Upper lobe of left lung (tissue), 6 donors: Measurements from ENCODE around the gene AQR. TPM values are rescaled to one million over a fixed set of nuclear protein-coding genes. Genes with fewer than 3 reads are reported as not detected.

Experiments
- ATAC-seq, 2 donors: fragments of 200-7000 bp; cut with Tn5 transposase; one replicate each; pipeline ENCODE4 v1.9.1; 2022; ENCODE audit warnings: mild to moderate bottlenecking in 2 of 2, moderate library complexity in 2 of 2; ENCODE audit not compliant: low FRiP score in 2 of 2
- DNase-seq, 2 donors: peaks; one replicate each; pipeline ENCODE4 v3.0.0-alpha.2; 2019 to 2020
- H3K27ac ChIP-seq, 4 donors: fragments of 200-600 bp; sonication (generic); one replicate each; pipeline ENCODE4 v1.5.1; 2016 to 2019
- H3K27me3 ChIP-seq, 4 donors: fragments of 200-600 bp; sonication (generic); one replicate each; pipeline ENCODE4 v1.5.1; 2017 to 2019
- H3K36me3 ChIP-seq, 4 donors: fragments of 200-600 bp; sonication (generic); one replicate each; pipeline ENCODE4 v1.5.1; 2016 to 2019
- H3K4me1 ChIP-seq, 4 donors: fragments of 200-600 bp; sonication (generic); one replicate each; pipeline ENCODE4 v1.5.1; 2018 to 2019
- H3K4me3 ChIP-seq, 4 donors: fragments of 200-600 bp; sonication (generic); one replicate each; pipeline ENCODE4 v1.5.1; 2017 to 2019; ENCODE audit warnings: mild to moderate bottlenecking in 2 of 4, moderate library complexity in 1 of 4
- H3K9me3 ChIP-seq, 4 donors: fragments of 200-600 bp; sonication (generic); one replicate each; pipeline ENCODE4 v1.5.1; 2018 to 2019
- CTCF ChIP-seq, 6 experiments: fragments of 450-650 bp in 4 of 6; fragments of 200-600 bp in 2 of 6; sonication (generic) in 2 of 6; IDR thresholded peaks; one replicate each; pipeline ENCODE4 v1.5.1; 2016 to 2019; ENCODE audit warnings: antibody characterized with exemption in 6 of 6
- EP300 ChIP-seq, 4 donors: sonication (generic); formaldehyde crosslinking; IDR thresholded peaks; one replicate each; pipeline ENCODE4 v1.5.1; 2017; ENCODE audit warnings: antibody characterized with exemption in 4 of 4, control low read depth in 2 of 4
- POLR2A ChIP-seq, 4 donors: fragments of 450-650 bp; IDR thresholded peaks; one replicate each; pipeline ENCODE4 v1.5.1; 2016 to 2017; ENCODE audit warnings: antibody characterized with exemption in 4 of 4, mild to moderate bottlenecking in 2 of 4
- POLR2AphosphoS5 ChIP-seq, 2 donors: sonication (generic); formaldehyde crosslinking; IDR thresholded peaks; one replicate each; pipeline ENCODE4 v1.5.1; 2017; ENCODE audit warnings: antibody characterized with exemption in 2 of 2
- whole genome bisulfite sequencing, 2 donors: methylation state at CpG; one replicate each; pipeline ENCODE4 v1.1.5; 2017 to 2018; 5-methylcytosine and 5-hydroxymethylcytosine counted together
- total RNA-seq, 6 donors: library from RNA; depleted of rRNA in 4 of 6; stranded (reverse); fragments of >200 nt in 4 of 6; gene quantifications; one replicate each; pipeline versions ENCODE4 v1.1.0 to v1.2.1, GENCODE V29; 2016 to 2021
- donor health status: DM: no; HTN: no; CAD: no; lungs with moderate emphysema.
- donor health status: DM: no; HTN: yes; CAD: no; lungs with severe emphysema.

The AQR gene
- total RNA-seq, 6 donors from 2014 or later = 9.9 to 40.2 (median 22.6) TPM

- no peaks in the 10 kb centered on the region for H3K9me3 ChIP-seq
- DNase-seq (no peak), ATAC-seq (no peak)
- no peaks in the 10 kb centered on the region for H3K27me3 ChIP-seq
- H3K4me1 ChIP-seq = no peaks in the 10 kb centered on the region
- TF ChIP-seq CTCF (IDR thresholded peaks at IDR 0.05) = no peak
- no peak for TF ChIP-seq POLR2AphosphoS5 (IDR thresholded peaks at IDR 0.05)
- no peak for TF ChIP-seq EP300 (IDR thresholded peaks at IDR 0.05)
- no peak for TF ChIP-seq POLR2A (IDR thresholded peaks at IDR 0.05)
- no peak overlapping the region for H3K4me3 ChIP-seq
- no peaks in the 10 kb centered on the region for H3K36me3 ChIP-seq
- no peak overlapping the region for H3K27ac ChIP-seq
These were observed 128.2 kb downstream of the AQR start for GRCh38 chr15:34841262-34841725.

- WGBS, 2 donors = 96 to 97% methylated on average over 3 of the region's 3 CpGs
- H3K27me3 ChIP-seq = no peaks in the 10 kb centered on the region
- no peaks in the 10 kb centered on the region for H3K4me1 ChIP-seq
- no peak for DNase-seq
- H3K9me3 ChIP-seq = no peaks in the 10 kb centered on the region
- ATAC-seq = no peak
- no peak for TF ChIP-seq POLR2A (IDR thresholded peaks at IDR 0.05)
- no peak for TF ChIP-seq EP300 (IDR thresholded peaks at IDR 0.05)
- no peak for TF ChIP-seq CTCF (IDR thresholded peaks at IDR 0.05)
- no peak for TF ChIP-seq POLR2AphosphoS5 (IDR thresholded peaks at IDR 0.05)
- H3K4me3 ChIP-seq = no peak overlapping the region
- no peaks in the 10 kb centered on the region for H3K36me3 ChIP-seq
- H3K27ac ChIP-seq = no peak overlapping the region
These were observed 131.3 kb downstream of the AQR start for GRCh38 chr15:34838282-34838681.

- DNase-seq = no peak
- H3K36me3 ChIP-seq = no peaks in the 10 kb centered on the region
- no peaks in the 10 kb centered on the region for H3K4me1 ChIP-seq
- H3K27me3 ChIP-seq = no peaks in the 10 kb centered on the region
- no peak for TF ChIP-seq POLR2AphosphoS5 (IDR thresholded peaks at IDR 0.05)
- TF ChIP-seq CTCF (IDR thresholded peaks at IDR 0.05) = no peak
- TF ChIP-seq POLR2A (IDR thresholded peaks at IDR 0.05) = no peak
- no peak for TF ChIP-seq EP300 (IDR thresholded peaks at IDR 0.05)
- no peak for ATAC-seq
- no peak overlapping the region for H3K4me3 ChIP-seq
- H3K27ac ChIP-seq = no peak overlapping the region
- no peaks in the 10 kb centered on the region for H3K9me3 ChIP-seq
- 74 to 80% methylated on average over 6 of the region's 6 CpGs for WGBS, 2 donors
These were observed 132.1 kb downstream of the AQR start for GRCh38 chr15:34837246-34838016.

- WGBS, 2 donors = 73 to 82% methylated on average over 5 of the region's 5 CpGs
- no peak for ATAC-seq
- no peaks in the 10 kb centered on the region for H3K36me3 ChIP-seq
These were observed 141.2 kb downstream of the AQR start for GRCh38 chr15:34828145-34828911.

More at GRCh38 chr15:34828145-34828911, 141.2 kb downstream of the AQR start:
- no peak overlapping the region for H3K4me3 ChIP-seq
- TF ChIP-seq POLR2A (IDR thresholded peaks at IDR 0.05) (no peak), EP300 (IDR thresholded peaks at IDR 0.05) (no peak), CTCF (IDR thresholded peaks at IDR 0.05) (no peak), POLR2AphosphoS5 (IDR thresholded peaks at IDR 0.05) (no peak)
- no peaks in the 10 kb centered on the region for H3K9me3 ChIP-seq
- H3K27me3 ChIP-seq = no peaks in the 10 kb centered on the region
- no peak overlapping the region for H3K27ac ChIP-seq
- DNase-seq = no peak
- no peaks in the 10 kb centered on the region for H3K4me1 ChIP-seq
